NCI-H526 treated with DMSO at 0.1 percent for 48 hours (cell line): ENCODE measurements around the gene TYRO3.

ENCODE experiments used
- DNase-seq: peaks from one replicate; lab custom pipeline; 2025; lab: John Stamatoyannopoulos, UW

Gene TYRO3

GRCh38 chr15:41605566-41605965, 46.6 kb downstream of the TYRO3 start:
- no peak for DNase-seq

GRCh38 chr15:41606997-41607396, 48.0 kb downstream of the TYRO3 start:
- DNase-seq: no peak

GRCh38 chr15:41609123-41609522, 50.1 kb downstream of the TYRO3 start:
- no peak for DNase-seq

GRCh38 chr15:41610048-41610447, 51.0 kb downstream of the TYRO3 start:
- DNase-seq: no peak

- no peak for DNase-seq
Measured at GRCh38 chr15:41620536-41621199, 61.7 kb downstream of the TYRO3 start.

GRCh38 chr15:41621200-41622193, 62.5 kb downstream of the TYRO3 start:
- peak; percentile 83 for DNase-seq

GRCh38 chr15:41622901-41623300, 63.9 kb downstream of the TYRO3 start:
- no peak for DNase-seq

- DNase-seq: no peak
Measured at GRCh38 chr15:41627203-41627602, 68.2 kb downstream of the TYRO3 start.

GRCh38 chr15:41629463-41629862, 70.5 kb downstream of the TYRO3 start:
- no peak for DNase-seq

GRCh38 chr15:41629883-41630282, 70.9 kb downstream of the TYRO3 start:
- DNase-seq: no peak

- DNase-seq: no peak
Measured at GRCh38 chr15:41630616-41631217, 71.7 kb downstream of the TYRO3 start.

GRCh38 chr15:41631880-41632470, 73.0 kb downstream of the TYRO3 start:
- peak; percentile 38 for DNase-seq
